IMR-90 (cell line): ENCODE measurements around the gene GADD45GIP1.

Experiments
- BHLHE40 ChIP-seq: fragments of 150-350 bp; IDR thresholded peaks from 2 replicates; pipeline ENCODE4 v1.6.1; 2016; ENCODE audit warnings: mild to moderate bottlenecking, low read depth, low read length
- CEBPB ChIP-seq: IDR thresholded peaks from 2 replicates; pipeline ENCODE4 v1.6.1; 2012; ENCODE audit warnings: low read depth, low read length, improper control_type of control experiment
- CTCF ChIP-seq: conservative IDR thresholded peaks from 2 replicates; pipeline ENCODE4 v1.5.1; 2012; ENCODE audit warnings: mild to moderate bottlenecking, low read depth, low read length, improper control_type of control experiment
- FOS ChIP-seq: fragments of 150-350 bp; IDR thresholded peaks from 2 replicates; pipeline ENCODE4 v1.6.1; 2016; ENCODE audit warnings: low read depth, low read length
- MAFK ChIP-seq: IDR thresholded peaks from 2 replicates; pipeline ENCODE4 v1.6.1; 2012; ENCODE audit warnings: low read depth, low read length, improper control_type of control experiment
- MAZ ChIP-seq: IDR thresholded peaks from 2 replicates; pipeline ENCODE4 v1.6.1; 2012; ENCODE audit warnings: low read depth, mild to moderate bottlenecking, low read length, improper control_type of control experiment, moderate library complexity, borderline replicate concordance
- MXI1 ChIP-seq: IDR thresholded peaks from 2 replicates; pipeline ENCODE4 v1.6.1; 2012; ENCODE audit warnings: low read depth, mild to moderate bottlenecking, low read length, moderate library complexity, borderline replicate concordance
- POLR2A ChIP-seq: IDR thresholded peaks from 2 replicates; pipeline ENCODE4 v1.6.1; 2012; ENCODE audit warnings: mild to moderate bottlenecking, low read depth, low read length
- RAD21 ChIP-seq: IDR thresholded peaks from 2 replicates; pipeline ENCODE4 v1.6.1; 2012; ENCODE audit warnings: low read length, improper control_type of control experiment
- RCOR1 ChIP-seq: IDR thresholded peaks from 2 replicates; pipeline ENCODE4 v1.6.1; 2012; ENCODE audit warnings: mild to moderate bottlenecking, low read length, improper control_type of control experiment; ENCODE audit not compliant: insufficient replicate concordance
- RFX5 ChIP-seq: IDR thresholded peaks from 2 replicates; pipeline ENCODE4 v1.8.0; 2012; ENCODE audit warnings: low read depth, mild to moderate bottlenecking, low read length, moderate library complexity
- SMC3 ChIP-seq: fragments of 150-350 bp; IDR thresholded peaks from 2 replicates; pipeline ENCODE4 v1.6.1; 2016; ENCODE audit warnings: low read depth, mild to moderate bottlenecking, antibody characterized with exemption, low read length, moderate library complexity
- USF2 ChIP-seq: fragments of 150-350 bp; IDR thresholded peaks from 2 replicates; pipeline ENCODE4 v1.6.1; 2017; ENCODE audit warnings: mild to moderate bottlenecking, antibody characterized with exemption, low read length, low read depth
- TF ChIP-seq, protein P1 (sequence below): fragments of 150-350 bp; IDR thresholded peaks from 2 replicates; pipeline ENCODE4 v1.6.1; 2016; ENCODE audit warnings: low read depth, mild to moderate bottlenecking, low read length, moderate library complexity, borderline replicate concordance

GRCh38 chr19:12913851-12914690 lies 43.0 kb downstream of the GADD45GIP1 start:
- TF ChIP-seq CTCF (no peak), POLR2A (no peak), RFX5 (no peak), USF2 (no peak), SMC3 (no peak), BHLHE40 (no peak), MAZ (no peak), CEBPB (no peak), RAD21 (no peak), RCOR1 (no peak), FOS (no peak), MAFK (no peak), MXI1 (no peak)
- TF ChIP-seq, protein P1, sequence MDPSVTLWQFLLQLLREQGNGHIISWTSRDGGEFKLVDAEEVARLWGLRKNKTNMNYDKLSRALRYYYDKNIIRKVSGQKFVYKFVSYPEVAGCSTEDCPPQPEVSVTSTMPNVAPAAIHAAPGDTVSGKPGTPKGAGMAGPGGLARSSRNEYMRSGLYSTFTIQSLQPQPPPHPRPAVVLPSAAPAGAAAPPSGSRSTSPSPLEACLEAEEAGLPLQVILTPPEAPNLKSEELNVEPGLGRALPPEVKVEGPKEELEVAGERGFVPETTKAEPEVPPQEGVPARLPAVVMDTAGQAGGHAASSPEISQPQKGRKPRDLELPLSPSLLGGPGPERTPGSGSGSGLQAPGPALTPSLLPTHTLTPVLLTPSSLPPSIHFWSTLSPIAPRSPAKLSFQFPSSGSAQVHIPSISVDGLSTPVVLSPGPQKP = no peak
